GM12875 (cell line): Measurements from ENCODE around the gene KDM5C.

Source experiments
- H3K4me3 ChIP-seq: one replicate; pipeline ENCODE4 v1.5.1; 2011; ENCODE audit warnings: low read depth, low read length, control low read depth
- CTCF ChIP-seq: IDR thresholded peaks from 2 replicates; pipeline ENCODE4 v1.5.1; 2011; ENCODE audit warnings: low read depth, mild to moderate bottlenecking, control low read depth, inconsistent platforms, low read length, moderate library complexity, borderline replicate concordance; ENCODE audit not compliant: insufficient read depth

Gene KDM5C

GRCh38 chrX:53194308-53194707, 30.7 kb downstream of the KDM5C start:
- no peak overlapping the region for H3K4me3 ChIP-seq
- TF ChIP-seq CTCF: no peak

- H3K4me3 ChIP-seq: no peak overlapping the region
- no peak for TF ChIP-seq CTCF
These were observed 31.9 kb downstream of the KDM5C start for GRCh38 chrX:53193093-53193492.

GRCh38 chrX:53190363-53190960, 34.5 kb downstream of the KDM5C start:
- 0 out of 2 replicates have a peak, but pooled peaks have one; percentile 17 for TF ChIP-seq CTCF
- H3K4me3 ChIP-seq: no peak overlapping the region

- TF ChIP-seq CTCF: no peak
- no peak overlapping the region for H3K4me3 ChIP-seq
These were observed 36.2 kb downstream of the KDM5C start for GRCh38 chrX:53188763-53189162.

- TF ChIP-seq CTCF: no peak
- H3K4me3 ChIP-seq: no peak overlapping the region
These were observed 38.7 kb downstream of the KDM5C start for GRCh38 chrX:53186351-53186750.

- H3K4me3 ChIP-seq: no peak overlapping the region
- no peak for TF ChIP-seq CTCF
These were observed 40.2 kb downstream of the KDM5C start for GRCh38 chrX:53184836-53185235.

GRCh38 chrX:53171356-53171755, 53.7 kb downstream of the KDM5C start:
- peak; percentile 18; the same call in 1 of the 2 replicates for TF ChIP-seq CTCF
- no peak overlapping the region for H3K4me3 ChIP-seq
